ENCODE results near the gene YTHDF1.

DNA sequence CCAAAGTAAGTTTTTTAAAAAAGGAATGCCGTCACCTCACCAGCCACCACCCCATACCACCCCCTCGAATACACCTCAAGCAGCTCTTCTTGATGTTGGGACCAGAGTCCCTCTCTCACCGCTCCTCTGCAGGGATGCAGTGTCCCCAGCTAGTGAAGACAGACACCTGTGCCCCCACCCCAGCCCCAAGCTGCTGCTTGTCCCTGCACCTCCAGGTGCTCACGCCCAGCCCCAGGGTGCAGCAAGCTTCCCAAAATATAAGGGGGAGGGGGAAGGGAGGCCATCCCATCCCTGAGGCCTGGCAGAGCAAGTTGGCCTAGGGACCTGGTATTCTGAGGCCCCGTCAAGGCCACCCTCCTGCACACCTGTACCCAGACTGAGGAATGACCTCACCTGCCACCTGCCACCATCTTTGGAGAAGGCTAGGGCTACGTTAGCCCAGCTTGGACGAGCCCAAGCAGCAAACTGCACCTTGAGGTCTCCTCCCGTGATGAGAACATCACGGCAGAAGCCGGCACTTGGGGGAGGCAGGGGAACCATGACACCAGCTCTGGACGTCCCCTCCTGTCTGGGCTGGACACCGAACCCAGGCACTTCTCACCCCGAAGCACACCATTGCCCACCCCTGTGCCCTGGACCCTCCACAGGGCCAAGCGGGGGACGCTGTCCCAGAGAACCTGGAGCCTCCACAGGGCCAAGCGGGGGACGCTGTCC is 25.9 kb downstream of the YTHDF1 start:
- TF ChIP-seq CTCF (conservative IDR thresholded peaks at IDR 0.05) (no peak), EZH2 (IDR thresholded peaks at IDR 0.05; ENCODE audit: low read depth) (no peak)
